HepG2 (cell line): ENCODE results near the gene STPG4. TPM values are rescaled to one million over a fixed set of nuclear protein-coding genes. Genes with fewer than 3 reads are reported as not detected.
A peak's percentile ranks its signal among the peaks of the same experiment; 100 is the strongest.

Source experiments
- AGO1 ChIP-seq: fragments of 200-400 bp; formaldehyde crosslinking; IDR thresholded peaks from 2 replicates; pipeline ENCODE4 v1.6.1; 2017; ENCODE audit warnings: mild to moderate bottlenecking, low read depth, low read length, moderate library complexity; ENCODE audit not compliant: poor library complexity, severe bottlenecking
- KAT7 ChIP-seq: IDR thresholded peaks from 2 replicates; pipeline ENCODE4 v1.6.1; 2018; ENCODE audit warnings: borderline replicate concordance, missing compliant biosample characterization
- MAF1 ChIP-seq: sonication (generic); formaldehyde crosslinking; IDR thresholded peaks from 2 replicates; pipeline ENCODE4 v1.5.0; 2020; ENCODE audit warnings: missing genetic modification reagents, borderline replicate concordance
- MTF1 ChIP-seq: sonication (generic); formaldehyde crosslinking; IDR thresholded peaks from 2 replicates; pipeline ENCODE4 v1.5.0; 2020; ENCODE audit warnings: missing genetic modification reagents
- SIX4 ChIP-seq: sonication (generic); formaldehyde crosslinking; IDR thresholded peaks from 2 replicates; pipeline ENCODE4 v1.4.0; 2020; ENCODE audit warnings: missing genetic modification reagents
- ZNF101 ChIP-seq: sonication (generic); formaldehyde crosslinking; IDR thresholded peaks from 2 replicates; pipeline ENCODE4 v1.4.0; 2020; ENCODE audit warnings: mild to moderate bottlenecking, low read depth, missing genetic modification reagents, borderline replicate concordance
- ZNF331 ChIP-seq: sonication (generic); formaldehyde crosslinking; IDR thresholded peaks from 2 replicates; pipeline ENCODE4 v1.4.0; 2020; ENCODE audit warnings: missing genetic modification reagents
- ZNF747 ChIP-seq: sonication (generic); formaldehyde crosslinking; IDR thresholded peaks from 2 replicates; pipeline ENCODE4 v1.8.1; 2023; ENCODE audit warnings: missing genetic modification reagents, mild to moderate bottlenecking, borderline replicate concordance
- ZNF816 ChIP-seq: sonication (generic); formaldehyde crosslinking; IDR thresholded peaks from 2 replicates; pipeline ENCODE4 v1.8.0; 2022; ENCODE audit warnings: missing genetic modification reagents, mild to moderate bottlenecking, borderline replicate concordance
- ZNF850 ChIP-seq: sonication (generic); formaldehyde crosslinking; conservative IDR thresholded peaks from 2 replicates; pipeline ENCODE4 v1.9.0; 2021; ENCODE audit warnings: mild to moderate bottlenecking, missing genetic modification reagents
- polyA plus RNA-seq, 8 experiments: library from polyadenylated mRNA; depleted of rRNA in 3 of 8; stranded (reverse) in 7 of 8; unstranded in 1 of 8; fragments of >200 nt; fragmentation: Illumina TruSeq in 4 of 8; extraction: Trizol in 4 of 8; gene quantifications; 2 replicates each; pipeline versions ENCODE4 v1.2.1 to v1.2.3, GENCODE V29; 2011 to 2016; ENCODE audit warnings: low read depth in 4 of 8, missing spikeins in 1 of 8, mixed read lengths in 1 of 8; ENCODE audit not compliant: insufficient read depth in 1 of 8
- total RNA-seq, 5 experiments: library from RNA; depleted of rRNA; stranded (reverse); fragments of >200 nt; fragmentation: Illumina TruSeq; extraction: Trizol; gene quantifications; 2 replicates each; pipeline ENCODE4 v1.2.3, GENCODE V29; 2016; ENCODE audit warnings: low read depth in 1 of 5
- TF ChIP-seq, protein P1 (sequence below): sonication (generic); formaldehyde crosslinking; IDR thresholded peaks from 2 replicates; pipeline ENCODE4 v1.4.0; 2020; ENCODE audit warnings: mild to moderate bottlenecking, missing genetic modification reagents, borderline replicate concordance
- TF ChIP-seq, protein P2 (sequence below): sonication (generic); formaldehyde crosslinking; IDR thresholded peaks from 2 replicates; pipeline ENCODE4 v1.5.0; 2020; ENCODE audit warnings: missing genetic modification reagents
- TF ChIP-seq, protein P3 (sequence below): sonication (generic); formaldehyde crosslinking; IDR thresholded peaks from 2 replicates; pipeline ENCODE4 v1.4.0; 2020; ENCODE audit warnings: missing genetic modification reagents
- TF ChIP-seq, protein P4 (sequence below): sonication (generic); formaldehyde crosslinking; IDR thresholded peaks from 2 replicates; pipeline ENCODE4 v1.9.0; 2021; ENCODE audit warnings: missing genetic modification reagents, mild to moderate bottlenecking, borderline replicate concordance

STPG4 gene
- total and polyA plus RNA-seq, 2 of the 13 experiments (the other 11 are each of a cell fraction or from before 2014, with no cell fraction given) = 0.11 to 0.15 TPM

DNA sequence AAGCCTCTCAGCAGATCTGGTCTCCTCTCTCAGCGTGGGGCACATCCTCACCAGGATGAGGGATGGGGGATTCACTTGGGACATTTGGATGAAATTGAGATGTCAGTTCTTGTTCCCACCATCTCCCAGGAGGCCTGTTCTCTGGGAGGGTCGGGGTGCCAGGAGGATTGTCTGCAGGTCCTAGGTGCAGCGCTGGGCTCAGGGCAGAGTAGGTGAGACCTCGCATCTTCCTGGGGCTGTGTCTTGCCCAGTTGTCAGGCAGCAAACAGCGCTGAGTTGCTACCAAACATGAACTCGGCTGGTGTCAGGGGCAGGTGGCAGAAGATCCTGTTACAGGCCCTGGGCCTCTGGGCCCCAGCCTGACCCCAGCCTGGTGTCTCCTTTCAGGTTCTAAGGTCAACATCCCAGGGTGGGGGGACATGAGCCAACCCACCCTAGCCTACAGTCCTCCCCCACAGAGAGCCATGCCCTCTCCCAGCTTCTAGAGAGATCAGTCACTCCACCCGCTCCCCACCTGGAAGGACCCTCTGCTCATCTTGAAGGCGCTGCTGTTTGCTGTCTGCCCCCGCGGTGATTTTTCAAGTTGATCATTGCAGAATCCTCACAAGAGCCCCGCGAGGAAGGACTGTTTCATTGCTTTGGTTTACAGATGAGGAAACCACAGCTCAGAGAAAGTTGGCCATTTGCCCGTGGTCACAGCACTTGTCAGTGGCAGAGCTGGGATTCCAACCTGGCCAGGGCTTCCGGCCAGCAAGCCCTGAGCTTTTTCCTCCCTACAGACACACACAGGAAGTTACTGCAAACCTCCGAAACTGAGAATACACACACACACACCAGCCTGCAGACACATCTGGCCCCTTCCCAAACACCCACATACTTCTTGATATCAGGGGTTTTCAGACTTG is 83.9 kb downstream of the STPG4 start (continued):
- TF ChIP-seq, protein P1, sequence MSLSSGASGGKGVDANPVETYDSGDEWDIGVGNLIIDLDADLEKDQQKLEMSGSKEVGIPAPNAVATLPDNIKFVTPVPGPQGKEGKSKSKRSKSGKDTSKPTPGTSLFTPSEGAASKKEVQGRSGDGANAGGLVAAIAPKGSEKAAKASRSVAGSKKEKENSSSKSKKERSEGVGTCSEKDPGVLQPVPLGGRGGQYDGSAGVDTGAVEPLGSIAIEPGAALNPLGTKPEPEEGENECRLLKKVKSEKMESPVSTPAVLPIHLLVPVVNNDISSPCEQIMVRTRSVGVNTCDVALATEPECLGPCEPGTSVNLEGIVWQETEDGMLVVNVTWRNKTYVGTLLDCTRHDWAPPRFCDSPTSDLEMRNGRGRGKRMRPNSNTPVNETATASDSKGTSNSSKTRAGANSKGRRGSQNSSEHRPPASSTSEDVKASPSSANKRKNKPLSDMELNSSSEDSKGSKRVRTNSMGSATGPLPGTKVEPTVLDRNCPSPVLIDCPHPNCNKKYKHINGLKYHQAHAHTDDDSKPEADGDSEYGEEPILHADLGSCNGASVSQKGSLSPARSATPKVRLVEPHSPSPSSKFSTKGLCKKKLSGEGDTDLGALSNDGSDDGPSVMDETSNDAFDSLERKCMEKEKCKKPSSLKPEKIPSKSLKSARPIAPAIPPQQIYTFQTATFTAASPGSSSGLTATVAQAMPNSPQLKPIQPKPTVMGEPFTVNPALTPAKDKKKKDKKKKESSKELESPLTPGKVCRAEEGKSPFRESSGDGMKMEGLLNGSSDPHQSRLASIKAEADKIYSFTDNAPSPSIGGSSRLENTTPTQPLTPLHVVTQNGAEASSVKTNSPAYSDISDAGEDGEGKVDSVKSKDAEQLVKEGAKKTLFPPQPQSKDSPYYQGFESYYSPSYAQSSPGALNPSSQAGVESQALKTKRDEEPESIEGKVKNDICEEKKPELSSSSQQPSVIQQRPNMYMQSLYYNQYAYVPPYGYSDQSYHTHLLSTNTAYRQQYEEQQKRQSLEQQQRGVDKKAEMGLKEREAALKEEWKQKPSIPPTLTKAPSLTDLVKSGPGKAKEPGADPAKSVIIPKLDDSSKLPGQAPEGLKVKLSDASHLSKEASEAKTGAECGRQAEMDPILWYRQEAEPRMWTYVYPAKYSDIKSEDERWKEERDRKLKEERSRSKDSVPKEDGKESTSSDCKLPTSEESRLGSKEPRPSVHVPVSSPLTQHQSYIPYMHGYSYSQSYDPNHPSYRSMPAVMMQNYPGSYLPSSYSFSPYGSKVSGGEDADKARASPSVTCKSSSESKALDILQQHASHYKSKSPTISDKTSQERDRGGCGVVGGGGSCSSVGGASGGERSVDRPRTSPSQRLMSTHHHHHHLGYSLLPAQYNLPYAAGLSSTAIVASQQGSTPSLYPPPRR (CRISPR knock-in tag) = peak; percentile 59; the same call in 1 of the 2 replicates
- peak; percentile 79 for TF ChIP-seq MAF1
- no peak for TF ChIP-seq AGO1
- TF ChIP-seq, protein P2, sequence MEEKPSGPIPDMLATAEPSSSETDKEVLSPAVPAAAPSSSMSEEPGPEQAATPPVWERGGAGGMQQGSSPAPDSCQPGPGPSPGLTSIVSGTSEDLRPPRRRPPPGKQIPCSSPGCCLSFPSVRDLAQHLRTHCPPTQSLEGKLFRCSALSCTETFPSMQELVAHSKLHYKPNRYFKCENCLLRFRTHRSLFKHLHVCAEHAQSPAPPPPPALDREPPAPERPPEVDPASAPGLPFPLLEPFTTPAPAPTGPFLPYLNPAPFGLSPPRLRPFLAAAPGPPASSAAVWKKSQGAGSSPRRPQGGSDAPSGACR (CRISPR knock-in tag) = peak; percentile 93
- no peak for TF ChIP-seq ZNF816
- peak; percentile 39; the same call in 1 of the 2 replicates for TF ChIP-seq ZNF331 (CRISPR knock-in tag)
- TF ChIP-seq SIX4 (CRISPR knock-in tag) = peak; percentile 99
- no peak for TF ChIP-seq ZNF850 (CRISPR knock-in tag)
- TF ChIP-seq ZNF747 (CRISPR knock-in tag) = no peak
- TF ChIP-seq MTF1 (CRISPR knock-in tag) = no peak
- TF ChIP-seq, protein P3, sequence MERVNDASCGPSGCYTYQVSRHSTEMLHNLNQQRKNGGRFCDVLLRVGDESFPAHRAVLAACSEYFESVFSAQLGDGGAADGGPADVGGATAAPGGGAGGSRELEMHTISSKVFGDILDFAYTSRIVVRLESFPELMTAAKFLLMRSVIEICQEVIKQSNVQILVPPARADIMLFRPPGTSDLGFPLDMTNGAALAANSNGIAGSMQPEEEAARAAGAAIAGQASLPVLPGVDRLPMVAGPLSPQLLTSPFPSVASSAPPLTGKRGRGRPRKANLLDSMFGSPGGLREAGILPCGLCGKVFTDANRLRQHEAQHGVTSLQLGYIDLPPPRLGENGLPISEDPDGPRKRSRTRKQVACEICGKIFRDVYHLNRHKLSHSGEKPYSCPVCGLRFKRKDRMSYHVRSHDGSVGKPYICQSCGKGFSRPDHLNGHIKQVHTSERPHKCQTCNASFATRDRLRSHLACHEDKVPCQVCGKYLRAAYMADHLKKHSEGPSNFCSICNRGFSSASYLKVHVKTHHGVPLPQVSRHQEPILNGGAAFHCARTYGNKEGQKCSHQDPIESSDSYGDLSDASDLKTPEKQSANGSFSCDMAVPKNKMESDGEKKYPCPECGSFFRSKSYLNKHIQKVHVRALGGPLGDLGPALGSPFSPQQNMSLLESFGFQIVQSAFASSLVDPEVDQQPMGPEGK (CRISPR knock-in tag) = peak; percentile 100
- TF ChIP-seq KAT7 (CRISPR knock-in tag) = no peak; the same call in 1 of the 2 replicates
- TF ChIP-seq ZNF101 (CRISPR knock-in tag) = 0 out of 2 replicates have a peak, but pooled peaks have one; percentile 17
- TF ChIP-seq, protein P4, sequence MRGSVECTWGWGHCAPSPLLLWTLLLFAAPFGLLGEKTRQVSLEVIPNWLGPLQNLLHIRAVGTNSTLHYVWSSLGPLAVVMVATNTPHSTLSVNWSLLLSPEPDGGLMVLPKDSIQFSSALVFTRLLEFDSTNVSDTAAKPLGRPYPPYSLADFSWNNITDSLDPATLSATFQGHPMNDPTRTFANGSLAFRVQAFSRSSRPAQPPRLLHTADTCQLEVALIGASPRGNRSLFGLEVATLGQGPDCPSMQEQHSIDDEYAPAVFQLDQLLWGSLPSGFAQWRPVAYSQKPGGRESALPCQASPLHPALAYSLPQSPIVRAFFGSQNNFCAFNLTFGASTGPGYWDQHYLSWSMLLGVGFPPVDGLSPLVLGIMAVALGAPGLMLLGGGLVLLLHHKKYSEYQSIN (CRISPR knock-in tag) = no peak
